K562 (cell line): ENCODE measurements around the gene CATSPER1. TPM values are rescaled to one million over a fixed set of nuclear protein-coding genes. Genes with fewer than 3 reads are reported as not detected.

ENCODE experiments used
- ATAC-seq: fragments of 200-7000 bp; cut with Tn5 transposase; 3 replicates; pipeline ENCODE4 v1.9.1; 2020; ENCODE audit warnings: moderate library complexity
- BruUV-seq: library from RNA; stranded (reverse); fragments of 400-500 nt; replicated peaks from 2 replicates; lab custom pipeline; 2021; lab: Mats Ljungman, UMichigan
- CTCF ChIA-PET: fragments of 300-600 bp; formaldehyde crosslinking; extraction: SDS; loops from one replicate; lab custom pipeline; 2021; ENCODE audit warnings: low intra/inter-chr PET ratio; lab: Yijun Ruan, JAX
- POLR2A ChIA-PET: fragments of 300-600, 350-650 bp; sonication (Branson Sonifier 250); formaldehyde crosslinking; extraction: SDS; loops from one replicate; lab custom pipeline; 2021; ENCODE audit warnings: antibody characterized with exemption, inconsistent platforms; lab: Yijun Ruan, JAX
- DNase-seq, 4 experiments: peaks; one replicate each; pipeline versions ENCODE4 v3.0.0 to v3.0.0-alpha.2; 2011 to 2018; ENCODE audit warnings: low spot score in 3 of 4, mixed read lengths in 3 of 4; ENCODE audit errors: extremely low read depth in 1 of 4
- FAIRE-seq: peaks from 2 replicates; lab custom pipeline; 2011; peaks lifted over from hg19 to GRCh38; lab: Jason Lieb, UNC
- H2AFZ ChIP-seq: 2 replicates; pipeline ENCODE4 v1.6.0; 2011; ENCODE audit warnings: low read depth, low read length, control low read depth, inconsistent platforms
- H3K27ac ChIP-seq: fragments of 200-600 bp; 3 replicates; pipeline ENCODE4 v1.8.0; 2011; ENCODE audit warnings: low read depth, mild to moderate bottlenecking, control low read depth, inconsistent platforms, low read length, moderate library complexity, mixed read lengths; ENCODE audit errors: extremely low read depth
- H3K27me3 ChIP-seq, 2 experiments: fragments of 300-600 bp in 1 of 2; 2 replicates in 1 of 2; 3 replicates in 1 of 2; pipeline versions ENCODE4 v1.6.0 to v1.8.0; 2011; ENCODE audit warnings: inconsistent platforms in 2 of 2, low read length in 2 of 2, mild to moderate bottlenecking in 1 of 2, mixed read lengths in 1 of 2, moderate library complexity in 1 of 2; ENCODE audit not compliant: control insufficient read depth in 2 of 2, insufficient read depth in 2 of 2
- H3K36me3 ChIP-seq: fragments of 300-600 bp; 3 replicates; pipeline ENCODE4 v1.8.0; 2011; ENCODE audit warnings: mild to moderate bottlenecking, low read length, inconsistent platforms; ENCODE audit not compliant: control insufficient read depth, insufficient read depth
- H3K4me1 ChIP-seq, 2 experiments: fragments of 200-600 bp in 1 of 2; replicated peaks in 1 of 2; 2 replicates in 1 of 2; 3 replicates in 1 of 2; pipeline versions ENCODE4 v1.5.1 to v1.8.0; 2011; ENCODE audit warnings: inconsistent platforms in 2 of 2, low read length in 2 of 2, mild to moderate bottlenecking in 1 of 2, mixed read lengths in 1 of 2, moderate library complexity in 1 of 2; ENCODE audit not compliant: control insufficient read depth in 2 of 2, insufficient read depth in 2 of 2
- H3K4me2 ChIP-seq: 2 replicates; pipeline ENCODE4 v1.6.1; 2011; ENCODE audit warnings: low read length, control low read depth, inconsistent platforms, mixed read lengths; ENCODE audit not compliant: insufficient read depth
- H3K4me3 ChIP-seq: fragments of 200-600 bp; sonication (generic), shearing (Covaris generic); 2 replicates; pipeline ENCODE4 v1.5.1; 2016; ENCODE audit warnings: control low read depth, inconsistent platforms
- H3K79me2 ChIP-seq: fragments of 200-600 bp; 3 replicates; pipeline ENCODE4 v1.8.0; 2011; ENCODE audit warnings: low read length, inconsistent platforms; ENCODE audit not compliant: control insufficient read depth, insufficient read depth
- H3K9ac ChIP-seq, 2 experiments: 2 replicates each; pipeline versions ENCODE4 v1.6.0 to v1.6.1; 2011; ENCODE audit warnings: low read depth in 2 of 2, low read length in 2 of 2, control low read depth in 1 of 2, inconsistent platforms in 1 of 2, mild to moderate bottlenecking in 1 of 2, mixed read lengths in 1 of 2; ENCODE audit not compliant: insufficient read depth in 1 of 2
- H3K9me1 ChIP-seq: one replicate; pipeline ENCODE4 v1.6.0; 2011; ENCODE audit warnings: inconsistent platforms, mild to moderate bottlenecking, low read length, moderate library complexity; ENCODE audit not compliant: control insufficient read depth, insufficient read depth
- H3K9me3 ChIP-seq: replicated peaks from 2 replicates; pipeline ENCODE4 v1.5.1; 2011; ENCODE audit warnings: low read depth, low read length, inconsistent platforms; ENCODE audit not compliant: control insufficient read depth, insufficient read depth
- H4K20me1 ChIP-seq: replicated peaks from 2 replicates; pipeline ENCODE4 v1.6.1; 2011; ENCODE audit warnings: low read length, inconsistent platforms, mixed read lengths; ENCODE audit not compliant: control insufficient read depth, insufficient read depth
- RBFOX2 ChIP-seq: fragments of 200-400 bp; formaldehyde crosslinking; IDR thresholded peaks from 2 replicates; pipeline ENCODE4 v1.6.1; 2017; ENCODE audit warnings: low read depth, mild to moderate bottlenecking, low read length, moderate library complexity
- ZBED1 ChIP-seq: IDR thresholded peaks from 2 replicates; pipeline ENCODE4 v1.6.1; 2014
- ZBTB33 ChIP-seq: sonication (generic); formaldehyde crosslinking; IDR thresholded peaks from 2 replicates; pipeline ENCODE4 v1.8.1; 2023; ENCODE audit warnings: mild to moderate bottlenecking, missing genetic modification reagents
- ZNF589 ChIP-seq: fragments of 200-800 bp; sonication (Bioruptor generic); IDR thresholded peaks from 2 replicates; pipeline ENCODE4 v1.6.1; 2016; ENCODE audit warnings: low read depth, missing genetic modification characterization, missing compliant biosample characterization
- WGBS: fragments of 100-300 bp; shearing (Covaris generic); methylation state at CpG from one replicate; pipeline ENCODE4 v1.1.6; 2016; ENCODE audit warnings: low coverage, mixed read lengths; ENCODE audit not compliant: insufficient coverage; ENCODE audit errors: missing lambda C conversion rate; 5-methylcytosine and 5-hydroxymethylcytosine counted together
- in situ Hi-C: fragments of 300-500 bp; cut with MboI; formaldehyde crosslinking; loops from 4 replicates; pipeline ENCODE4 v1.15.0; 2018; ENCODE audit warnings: inconsistent platforms, mixed read lengths
- intact Hi-C: fragments of 100-400 bp; cut with micrococcal nuclease; formaldehyde crosslinking; loops from 2 replicates; pipeline ENCODE4 v1.14.2; 2022
- polyA plus RNA-seq, 8 experiments: library from polyadenylated mRNA; depleted of rRNA in 4 of 8; stranded (reverse) in 5 of 8; unstranded in 3 of 8; fragments of >200 nt; fragmentation: Nextera tagmentation in 2 of 8; fragmentation: Illumina TruSeq in 1 of 8; extraction: Ambion mirVana in 2 of 8; extraction: Trizol in 1 of 8; gene quantifications; 2 replicates each; pipeline versions ENCODE4 v1.2.1 to v1.2.3, GENCODE V29; 2011 to 2014; ENCODE audit warnings: inconsistent platforms in 1 of 8, missing spikeins in 1 of 8
- total RNA-seq, 7 experiments: library from RNA; depleted of rRNA in 6 of 7; stranded (reverse); fragments of >200 nt in 6 of 7; fragmentation: Illumina TruSeq in 2 of 7; extraction: Trizol in 2 of 7; gene quantifications; 2 replicates each; pipeline versions ENCODE4 v1.2.1 to v1.2.3, GENCODE V29; 2011 to 2021; ENCODE audit warnings: low replicate concordance in 1 of 7
- TF ChIP-seq, protein P1 (sequence below): sonication (generic); formaldehyde crosslinking; IDR thresholded peaks from 2 replicates; pipeline ENCODE4 v1.8.0; 2023; ENCODE audit warnings: mild to moderate bottlenecking, missing genetic modification reagents
- TF ChIP-seq, protein P2 (sequence below), 3 experiments: IDR thresholded peaks in 2 of 3; conservative IDR thresholded peaks in 1 of 3; 2 replicates each; pipeline ENCODE4 v1.5.1; 2011 to 2012; ENCODE audit warnings: low read length in 3 of 3, mild to moderate bottlenecking in 3 of 3, control low read depth in 2 of 3, improper control_type of control experiment in 1 of 3, inconsistent platforms in 1 of 3, low read depth in 1 of 3, mixed read lengths in 1 of 3, moderate library complexity in 1 of 3; ENCODE audit not compliant: insufficient read depth in 2 of 3

The CATSPER1 gene
- total and polyA plus RNA-seq, 9 of the 15 experiments (the other 6 are each of a cell fraction or from before 2014, with no cell fraction given): 0.21 to 3.3 (median 0.76) TPM

GRCh38 chr11:65968600-65969482 is 57.4 kb downstream of the CATSPER1 start:
- FAIRE-seq (no peak), ATAC-seq (peak; percentile 20; the same call in 1 of the 3 replicates), DNase-seq (no peak)
- Histone ChIP-seq H4K20me1 (no peaks in the 10 kb centered on the region), H2AFZ (no peak overlapping the region), H3K4me2 (no peak overlapping the region), H3K4me1 (peaks cover 0 to 15% of the 10 kb centered on the region in 2 experiments; a peak in 3 of 5 replicates), H3K36me3 (peaks cover 85% of the 10 kb centered on the region), H3K9me1 (no peaks in the 10 kb centered on the region), H3K79me2 (peaks cover 7% of the 10 kb centered on the region), H3K9ac (no peak overlapping the region; a peak in 1 of 4 replicates), H3K27me3 (no peaks in the 10 kb centered on the region), H3K9me3 (no peaks in the 10 kb centered on the region), H3K27ac (no peak overlapping the region), H3K4me3 (no peak overlapping the region)
- ChIA-PET CTCF (no interaction called here), POLR2A (interaction anchor here (0.6 to 0.7 kb wide), 3 partner anchors 22 to 968 kb away, joined by 3 to 5 read pairs (median 3); no protein-coding TSS in a partner anchor)
- intact Hi-C loops (no loop called here), in situ Hi-C loops (no loop called here)
- WGBS: 88% methylated on average over 14 of the region's 15 CpGs
- BruUV-seq: no TSS peak
- TF ChIP-seq, protein P1, sequence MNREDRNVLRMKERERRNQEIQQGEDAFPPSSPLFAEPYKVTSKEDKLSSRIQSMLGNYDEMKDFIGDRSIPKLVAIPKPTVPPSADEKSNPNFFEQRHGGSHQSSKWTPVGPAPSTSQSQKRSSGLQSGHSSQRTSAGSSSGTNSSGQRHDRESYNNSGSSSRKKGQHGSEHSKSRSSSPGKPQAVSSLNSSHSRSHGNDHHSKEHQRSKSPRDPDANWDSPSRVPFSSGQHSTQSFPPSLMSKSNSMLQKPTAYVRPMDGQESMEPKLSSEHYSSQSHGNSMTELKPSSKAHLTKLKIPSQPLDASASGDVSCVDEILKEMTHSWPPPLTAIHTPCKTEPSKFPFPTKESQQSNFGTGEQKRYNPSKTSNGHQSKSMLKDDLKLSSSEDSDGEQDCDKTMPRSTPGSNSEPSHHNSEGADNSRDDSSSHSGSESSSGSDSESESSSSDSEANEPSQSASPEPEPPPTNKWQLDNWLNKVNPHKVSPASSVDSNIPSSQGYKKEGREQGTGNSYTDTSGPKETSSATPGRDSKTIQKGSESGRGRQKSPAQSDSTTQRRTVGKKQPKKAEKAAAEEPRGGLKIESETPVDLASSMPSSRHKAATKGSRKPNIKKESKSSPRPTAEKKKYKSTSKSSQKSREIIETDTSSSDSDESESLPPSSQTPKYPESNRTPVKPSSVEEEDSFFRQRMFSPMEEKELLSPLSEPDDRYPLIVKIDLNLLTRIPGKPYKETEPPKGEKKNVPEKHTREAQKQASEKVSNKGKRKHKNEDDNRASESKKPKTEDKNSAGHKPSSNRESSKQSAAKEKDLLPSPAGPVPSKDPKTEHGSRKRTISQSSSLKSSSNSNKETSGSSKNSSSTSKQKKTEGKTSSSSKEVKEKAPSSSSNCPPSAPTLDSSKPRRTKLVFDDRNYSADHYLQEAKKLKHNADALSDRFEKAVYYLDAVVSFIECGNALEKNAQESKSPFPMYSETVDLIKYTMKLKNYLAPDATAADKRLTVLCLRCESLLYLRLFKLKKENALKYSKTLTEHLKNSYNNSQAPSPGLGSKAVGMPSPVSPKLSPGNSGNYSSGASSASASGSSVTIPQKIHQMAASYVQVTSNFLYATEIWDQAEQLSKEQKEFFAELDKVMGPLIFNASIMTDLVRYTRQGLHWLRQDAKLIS (CRISPR knock-in tag): no peak
- TF ChIP-seq, protein P2, sequence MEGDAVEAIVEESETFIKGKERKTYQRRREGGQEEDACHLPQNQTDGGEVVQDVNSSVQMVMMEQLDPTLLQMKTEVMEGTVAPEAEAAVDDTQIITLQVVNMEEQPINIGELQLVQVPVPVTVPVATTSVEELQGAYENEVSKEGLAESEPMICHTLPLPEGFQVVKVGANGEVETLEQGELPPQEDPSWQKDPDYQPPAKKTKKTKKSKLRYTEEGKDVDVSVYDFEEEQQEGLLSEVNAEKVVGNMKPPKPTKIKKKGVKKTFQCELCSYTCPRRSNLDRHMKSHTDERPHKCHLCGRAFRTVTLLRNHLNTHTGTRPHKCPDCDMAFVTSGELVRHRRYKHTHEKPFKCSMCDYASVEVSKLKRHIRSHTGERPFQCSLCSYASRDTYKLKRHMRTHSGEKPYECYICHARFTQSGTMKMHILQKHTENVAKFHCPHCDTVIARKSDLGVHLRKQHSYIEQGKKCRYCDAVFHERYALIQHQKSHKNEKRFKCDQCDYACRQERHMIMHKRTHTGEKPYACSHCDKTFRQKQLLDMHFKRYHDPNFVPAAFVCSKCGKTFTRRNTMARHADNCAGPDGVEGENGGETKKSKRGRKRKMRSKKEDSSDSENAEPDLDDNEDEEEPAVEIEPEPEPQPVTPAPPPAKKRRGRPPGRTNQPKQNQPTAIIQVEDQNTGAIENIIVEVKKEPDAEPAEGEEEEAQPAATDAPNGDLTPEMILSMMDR (IDR thresholded peaks at IDR 0.05 in 2 of 3, conservative IDR thresholded peaks at IDR 0.05 in 1 of 3; ENCODE audit: insufficient read depth in 2 of 3, low read depth in 1 of 3, low read length in 3 of 3): peak in 2 of 3 experiments; percentile 10 to 12; a peak in 1 of 6 replicates
- TF ChIP-seq ZNF589 (CRISPR knock-in tag) (no peak), ZBED1 (no peak), RBFOX2 (peak; percentile 30; the same call in 1 of the 2 replicates), ZBTB33 (CRISPR knock-in tag) (peak; percentile 56; the same call in 1 of the 2 replicates)
